HuH-7 (cell line): ENCODE measurements around the gene ELK4.

ENCODE experiments used
- DNase-seq: peaks from one replicate; pipeline ENCODE4 v3.0.0; 2011; ENCODE audit warnings: low spot score

ELK4 gene

DNA sequence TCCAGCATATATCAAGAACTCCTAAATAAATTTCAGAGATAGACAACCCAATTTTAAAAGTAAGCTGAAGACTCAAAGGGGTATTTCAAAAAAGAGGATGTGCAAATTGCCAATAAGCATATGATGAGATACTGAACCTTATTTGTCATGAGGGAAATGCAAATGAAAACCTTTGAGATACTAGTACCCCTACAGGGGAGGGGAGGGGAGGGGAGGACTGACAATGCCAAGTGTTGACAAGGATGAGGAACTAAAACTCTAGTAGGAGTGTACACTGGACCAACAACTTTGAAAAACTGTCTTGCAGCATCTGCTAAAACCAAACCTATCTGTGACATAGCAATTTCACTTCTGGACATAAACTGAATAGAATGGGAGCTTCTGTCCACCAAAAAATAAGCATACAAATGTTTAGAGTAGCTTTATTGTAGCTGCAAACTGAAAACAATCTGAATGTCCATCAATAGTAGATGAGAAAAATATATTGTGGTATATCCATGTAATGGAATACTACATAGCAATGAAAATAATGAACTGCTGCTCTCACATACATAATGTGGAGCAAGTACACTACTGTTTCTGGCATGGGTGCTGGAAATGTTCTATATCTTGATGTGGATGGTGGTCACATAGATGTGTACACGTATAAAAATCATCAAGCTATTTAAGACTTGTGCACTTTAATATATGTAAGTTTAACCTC lies 70.2 kb downstream of the ELK4 start:
- DNase-seq = no peak
